Osteocyte (in vitro differentiated cells): Measurements from ENCODE around the gene VPS50. TPM values are rescaled to one million over a fixed set of nuclear protein-coding genes. Genes with fewer than 3 reads are reported as not detected.

Experiments
- DNase-seq: peaks from one replicate; pipeline ENCODE4 v3.0.0; 2021; ENCODE audit warnings: mixed read lengths; ENCODE audit not compliant: unreplicated experiment; ENCODE audit errors: extremely low spot score
- H3K27ac Mint-ChIP-seq: one replicate; pipeline ENCODE4 v1.8.0; 2021; ENCODE audit warnings: mild to moderate bottlenecking, mixed read lengths; ENCODE audit not compliant: unreplicated experiment
- H3K27me3 Mint-ChIP-seq: one replicate; pipeline ENCODE4 v1.8.0; 2021; ENCODE audit warnings: mixed read lengths; ENCODE audit not compliant: unreplicated experiment
- H3K36me3 Mint-ChIP-seq: one replicate; pipeline ENCODE4 v1.8.0; 2021; ENCODE audit warnings: mixed read lengths; ENCODE audit not compliant: unreplicated experiment
- H3K4me1 Mint-ChIP-seq: one replicate; pipeline ENCODE4 v1.8.0; 2021; ENCODE audit warnings: mixed read lengths; ENCODE audit not compliant: unreplicated experiment
- H3K4me3 Mint-ChIP-seq: one replicate; pipeline ENCODE4 v1.8.0; 2021; ENCODE audit warnings: mild to moderate bottlenecking, moderate library complexity, mixed read lengths; ENCODE audit not compliant: unreplicated experiment
- H3K9me3 Mint-ChIP-seq: one replicate; pipeline ENCODE4 v1.8.0; 2021; ENCODE audit warnings: mixed read lengths; ENCODE audit not compliant: unreplicated experiment
- CTCF ChIP-seq: fragments of 200-600 bp; sonication (generic); IDR thresholded peaks from 2 replicates; pipeline ENCODE4 v1.5.0; 2021; ENCODE audit warnings: antibody characterized with exemption, mild to moderate bottlenecking, moderate library complexity
- total RNA-seq: library from RNA; stranded (reverse); gene quantifications from 2 replicates; pipeline ENCODE4 v1.2.1, GENCODE V29; 2021

VPS50 gene
- total RNA-seq, 1 donor from 2014 or later = 23.7 TPM

GRCh38 chr7:93392984-93393383, 160.8 kb downstream of the VPS50 start:
- no peaks in the 10 kb centered on the region for H3K9me3 Mint-ChIP-seq
- TF ChIP-seq CTCF = no peak
- DNase-seq = no peak
- no peak overlapping the region for H3K27ac Mint-ChIP-seq
- no peaks in the 10 kb centered on the region for H3K4me1 Mint-ChIP-seq
- H3K27me3 Mint-ChIP-seq = peaks cover 35% of the 10 kb centered on the region
- no peaks in the 10 kb centered on the region for H3K36me3 Mint-ChIP-seq
- no peak overlapping the region for H3K4me3 Mint-ChIP-seq

- Mint-ChIP-seq H3K36me3 (no peaks in the 10 kb centered on the region), H3K27ac (no peak overlapping the region), H3K27me3 (peaks cover 29% of the 10 kb centered on the region), H3K9me3 (peaks cover 4% of the 10 kb centered on the region), H3K4me1 (no peaks in the 10 kb centered on the region), H3K4me3 (no peak overlapping the region)
- DNase-seq = no peak
- no peak for TF ChIP-seq CTCF
Measured at GRCh38 chr7:93399642-93400041, 167.5 kb downstream of the VPS50 start.

- H3K27ac Mint-ChIP-seq = no peak overlapping the region
- H3K36me3 Mint-ChIP-seq = no peaks in the 10 kb centered on the region
- H3K9me3 Mint-ChIP-seq = peaks cover 12% of the 10 kb centered on the region
- no peak for TF ChIP-seq CTCF
- no peak for DNase-seq
- no peaks in the 10 kb centered on the region for H3K4me1 Mint-ChIP-seq
- peaks cover 19% of the 10 kb centered on the region for H3K27me3 Mint-ChIP-seq
- no peak overlapping the region for H3K4me3 Mint-ChIP-seq
Measured at GRCh38 chr7:93402944-93403343, 170.8 kb downstream of the VPS50 start.

GRCh38 chr7:93407239-93407638, 175.1 kb downstream of the VPS50 start:
- Mint-ChIP-seq H3K36me3 (no peaks in the 10 kb centered on the region), H3K27ac (no peak overlapping the region), H3K9me3 (peaks cover 12% of the 10 kb centered on the region), H3K4me1 (no peaks in the 10 kb centered on the region), H3K4me3 (no peak overlapping the region), H3K27me3 (peaks cover 17% of the 10 kb centered on the region)
- DNase-seq = no peak
- no peak for TF ChIP-seq CTCF

GRCh38 chr7:93409324-93409723, 177.2 kb downstream of the VPS50 start:
- Mint-ChIP-seq H3K4me1 (no peaks in the 10 kb centered on the region), H3K9me3 (peaks cover 11% of the 10 kb centered on the region), H3K36me3 (no peaks in the 10 kb centered on the region), H3K4me3 (no peak overlapping the region), H3K27me3 (peaks cover 17% of the 10 kb centered on the region), H3K27ac (no peak overlapping the region)
- DNase-seq = no peak
- no peak for TF ChIP-seq CTCF

Other genes starting within 250 kb of the VPS50 start
- gene SAMD9, start 114.4 kb upstream of the VPS50 start, total RNA-seq = 15.0 and 15.6 TPM in 2 replicates
- gene SAMD9L, start 84.0 kb upstream of the VPS50 start, total RNA-seq = 16.8 and 17.6 TPM in 2 replicates
- gene HEPACAM2, start 5.9 kb upstream of the VPS50 start, total RNA-seq = not detected in 2 replicates